HG02973 (cell line): ENCODE results near the gene TGFB1.
"Not testable (repeated sequence)": the region's sequence is repeated elsewhere in the genome, so short reads cannot be mapped to it uniquely, and the experiment has no call there.

ENCODE experiments used
- ATAC-seq: cut with Tn5 transposase; IDR thresholded peaks from one replicate; pipeline ENCODE4 v1.9.1; 2021; ENCODE audit warnings: moderate library complexity; ENCODE audit not compliant: unreplicated experiment

TGFB1 gene

DNA sequence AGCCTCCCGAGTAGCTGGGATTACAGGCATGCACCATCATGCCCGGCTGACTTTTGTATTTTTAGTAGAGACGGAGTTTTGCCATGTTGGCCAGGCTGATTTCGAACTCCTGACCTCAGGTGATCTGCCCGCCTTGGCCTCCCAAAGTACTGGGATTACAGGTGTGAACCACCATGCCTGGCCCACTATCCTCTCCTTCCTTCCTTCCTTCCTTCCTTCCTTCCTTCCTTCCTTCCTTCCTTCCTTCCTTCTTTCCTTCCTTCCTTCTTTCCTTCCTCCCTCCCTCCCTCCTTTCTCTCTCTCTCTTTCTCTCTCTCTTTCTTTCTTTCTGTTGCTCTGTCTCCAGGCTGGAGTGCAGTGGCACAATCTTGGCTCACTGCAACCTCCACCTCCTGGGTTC is 17.4 kb upstream of the TGFB1 start:
- ATAC-seq: not testable (repeated sequence)

DNA sequence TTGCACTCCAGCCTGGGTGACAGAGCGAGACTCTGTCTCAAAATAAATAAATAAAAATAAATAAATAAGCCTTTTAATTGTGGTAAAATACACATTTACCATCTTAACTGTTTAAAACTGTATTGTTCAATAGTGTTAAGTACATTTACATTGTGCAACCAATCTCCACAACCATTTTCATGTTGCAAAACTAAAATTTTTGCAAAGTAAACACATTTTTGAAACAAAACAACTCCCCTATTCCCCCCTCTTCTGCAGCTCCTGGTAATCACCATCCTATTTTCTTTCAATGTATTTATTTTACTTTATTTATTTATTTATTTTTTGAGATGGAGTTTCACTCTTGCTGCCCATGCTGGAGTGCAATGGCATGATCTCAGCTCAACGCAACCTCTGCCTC is 16.0 kb upstream of the TGFB1 start:
- no peak for ATAC-seq

DNA sequence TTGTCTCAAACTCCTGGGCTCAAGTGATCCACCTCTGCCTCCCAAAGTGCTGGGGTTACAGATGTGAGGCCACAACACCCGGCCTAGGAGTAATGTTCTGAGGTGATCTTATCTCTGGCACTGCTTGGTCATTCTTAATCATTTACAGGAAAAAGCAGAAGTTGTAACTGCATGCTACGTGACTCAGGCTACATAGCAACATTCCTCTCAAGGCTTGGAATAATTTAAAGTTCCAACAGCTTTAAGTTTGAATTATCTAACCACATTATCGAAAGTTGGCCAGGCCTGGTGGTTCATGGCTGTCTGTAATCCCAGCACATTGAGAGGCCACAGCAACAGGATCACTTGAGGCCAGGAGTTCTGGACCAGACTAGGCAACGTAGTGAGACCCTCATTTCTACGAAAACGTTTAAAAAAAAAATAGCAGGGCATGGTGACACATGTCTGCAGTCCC is 14.2 kb upstream of the TGFB1 start:
- no peak for ATAC-seq

DNA sequence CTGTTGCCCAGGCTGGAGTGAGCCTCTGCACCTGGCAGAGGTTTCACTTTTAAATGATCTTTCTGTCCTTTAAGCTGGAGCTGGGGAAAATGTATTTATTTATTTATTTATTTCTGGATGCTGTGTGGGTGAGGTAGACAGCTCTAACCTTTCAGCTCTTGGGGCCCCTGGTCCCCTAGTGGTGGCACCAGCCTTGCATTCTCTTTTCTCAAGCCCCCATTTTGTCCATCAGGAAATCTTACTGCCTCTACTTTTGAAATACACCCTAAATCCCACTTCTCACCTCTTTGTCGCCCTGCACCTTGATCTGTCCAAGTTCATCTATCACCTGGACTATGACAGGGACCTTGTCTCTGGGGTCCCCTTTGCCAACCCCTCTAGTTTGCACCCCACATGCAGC is 12.4 kb upstream of the TGFB1 start:
- no peak for ATAC-seq

DNA sequence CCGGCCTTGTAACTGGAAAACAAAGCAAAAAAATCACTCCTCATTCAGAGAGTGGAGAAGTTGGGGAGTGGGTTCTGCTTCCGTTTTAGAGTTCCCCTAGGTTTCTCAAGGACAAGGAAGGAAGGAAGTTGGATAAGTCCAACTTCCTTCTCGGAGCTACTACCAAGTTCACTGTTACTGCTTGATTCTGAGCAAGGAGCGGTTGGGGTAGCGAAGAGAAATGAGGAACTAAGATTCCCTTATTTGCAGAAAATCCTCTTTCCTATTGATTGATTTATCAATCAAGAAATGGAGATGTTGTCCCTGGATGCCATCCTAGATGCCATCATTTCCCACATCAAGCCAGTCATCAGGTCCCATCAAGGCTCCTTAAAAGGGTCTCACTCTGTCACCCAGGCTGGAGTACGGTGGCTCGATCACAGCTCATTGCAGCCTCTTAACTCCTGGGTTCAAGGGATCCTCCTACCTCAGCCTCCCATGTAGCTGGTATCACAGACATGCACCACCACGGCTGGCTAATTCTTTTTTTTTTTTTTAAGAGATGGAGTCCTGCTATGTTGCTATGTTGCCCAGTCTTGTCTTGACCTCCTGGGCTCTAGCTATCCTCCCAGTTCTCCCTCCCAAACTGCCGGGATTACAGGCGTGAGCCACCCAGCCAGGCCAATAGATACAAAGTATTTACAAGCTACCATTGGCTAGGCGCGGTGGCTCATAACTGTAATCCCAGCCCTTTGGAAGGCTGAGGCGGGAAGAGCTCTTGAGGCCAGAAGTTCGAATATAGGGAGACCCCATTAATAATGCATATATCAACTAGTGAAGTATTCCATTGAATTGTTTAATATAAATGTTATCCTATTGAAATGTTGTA is 11.0 kb upstream of the TGFB1 start:
- ATAC-seq: no peak

DNA sequence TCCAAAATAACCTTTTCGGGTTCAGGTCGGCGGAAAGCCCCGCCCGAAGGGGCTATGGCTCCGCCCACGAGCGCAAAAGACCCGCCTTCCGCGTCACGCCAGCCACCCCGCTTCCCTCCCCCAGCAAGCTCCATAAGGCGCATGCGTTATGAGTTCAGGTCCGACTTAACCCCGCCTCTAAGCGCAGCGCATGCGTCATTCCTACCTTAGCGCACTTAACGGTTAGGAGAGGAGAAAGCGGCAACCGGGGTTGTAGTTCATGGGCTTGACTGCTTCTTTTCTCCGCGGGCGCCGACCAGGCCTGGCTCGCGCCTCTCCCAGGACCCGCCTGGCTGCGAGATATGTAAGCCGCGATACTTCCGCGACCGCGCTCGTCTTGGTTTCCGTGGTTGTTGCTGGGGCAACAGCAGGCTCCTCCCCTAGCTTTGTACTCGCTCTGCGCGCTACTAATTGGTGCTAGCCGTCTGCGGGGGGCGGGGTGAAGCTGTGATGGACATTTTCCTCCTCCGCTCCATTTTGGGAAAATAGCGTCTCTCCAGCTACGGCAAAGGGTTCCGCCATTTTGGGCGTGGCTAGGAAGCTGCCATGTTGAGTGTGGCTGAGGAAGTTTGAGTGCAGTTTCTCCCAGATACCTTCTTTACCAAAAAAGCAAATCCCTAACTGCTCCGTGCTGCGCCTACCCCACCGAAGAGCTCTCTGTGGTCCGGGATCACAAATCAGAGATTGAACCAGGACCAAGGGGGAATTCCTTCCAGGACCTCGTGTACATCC is 10.2 kb upstream of the TGFB1 start, which contains the start of gene B9D2:
TSS of gene B9D2 (minus strand) at position 397 of the 771 bp plus-strand sequence. CDS start 630 bp downstream, outside the sequence.
- ATAC-seq: peak; percentile 74

DNA sequence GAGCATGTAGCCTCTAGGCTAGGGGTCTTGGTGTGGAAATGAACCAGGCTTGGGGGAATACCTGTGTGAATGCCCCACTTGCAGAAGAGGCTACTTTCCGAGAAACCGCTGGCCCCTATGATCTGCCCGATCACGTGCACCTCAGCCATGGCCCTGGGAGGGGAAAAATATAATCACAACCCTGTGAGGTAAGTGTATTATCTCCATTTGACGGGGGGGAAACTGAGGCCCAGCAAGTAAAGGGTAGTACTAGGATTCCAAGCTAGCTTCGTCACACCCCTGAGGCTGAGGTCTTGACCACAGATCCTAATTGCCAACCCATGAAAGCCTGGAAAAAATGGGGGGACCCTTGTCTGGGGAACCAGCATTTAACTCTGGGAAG is 9.6 kb upstream of the TGFB1 start:
- ATAC-seq: no peak

DNA sequence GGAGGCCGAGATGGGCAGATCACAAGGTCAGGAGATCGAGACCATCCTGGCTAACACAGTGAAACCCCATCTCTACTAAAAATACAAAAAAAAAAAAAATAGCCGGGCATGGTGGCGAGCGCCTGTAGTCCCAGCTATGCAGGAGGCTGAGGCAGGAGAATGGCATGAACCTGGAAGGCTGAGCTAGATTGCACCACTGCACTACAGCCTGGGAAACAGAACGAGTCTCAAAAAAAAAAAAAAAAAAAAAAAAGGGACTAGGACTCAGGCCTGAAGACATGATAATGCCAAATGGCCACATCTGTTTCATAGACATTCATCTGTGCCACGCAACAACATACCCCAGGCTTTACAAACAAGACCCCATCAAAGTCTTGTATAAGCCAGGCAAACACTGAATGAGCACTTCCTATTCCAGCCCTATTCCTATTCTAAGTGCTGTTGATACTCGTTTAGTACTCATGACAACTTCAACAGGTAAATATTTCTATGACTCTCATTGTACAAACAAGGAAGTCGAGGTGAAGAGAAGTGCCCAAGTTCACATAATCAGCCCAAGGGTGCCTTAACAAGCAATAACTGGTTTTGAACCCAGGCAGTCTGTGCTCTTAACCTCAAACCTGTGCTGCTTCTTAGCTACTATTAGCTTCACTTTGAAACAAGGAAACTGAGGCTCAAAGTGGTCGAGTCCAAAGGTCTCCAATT is 8.6 kb upstream of the TGFB1 start:
- ATAC-seq: no peak

DNA sequence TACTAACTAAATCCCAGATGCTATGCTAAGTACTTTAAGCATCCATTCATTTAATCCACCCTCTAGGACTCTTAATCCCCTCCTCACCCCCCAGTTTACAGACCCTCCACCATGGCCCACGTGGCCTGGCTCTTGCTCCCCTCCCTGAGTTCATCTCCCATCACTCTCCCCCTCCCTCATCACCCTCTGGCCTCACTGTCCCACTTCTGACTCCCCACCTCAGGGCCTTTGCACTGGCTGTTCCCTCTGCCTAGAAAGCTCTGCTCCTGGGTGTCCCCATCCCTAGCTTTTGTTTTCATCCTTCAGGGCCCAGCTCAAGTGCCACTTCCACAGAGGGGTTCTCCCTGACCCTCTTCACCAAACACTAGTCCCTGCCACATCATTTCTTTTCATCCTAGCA is 6.0 kb upstream of the TGFB1 start:
- no peak for ATAC-seq

DNA sequence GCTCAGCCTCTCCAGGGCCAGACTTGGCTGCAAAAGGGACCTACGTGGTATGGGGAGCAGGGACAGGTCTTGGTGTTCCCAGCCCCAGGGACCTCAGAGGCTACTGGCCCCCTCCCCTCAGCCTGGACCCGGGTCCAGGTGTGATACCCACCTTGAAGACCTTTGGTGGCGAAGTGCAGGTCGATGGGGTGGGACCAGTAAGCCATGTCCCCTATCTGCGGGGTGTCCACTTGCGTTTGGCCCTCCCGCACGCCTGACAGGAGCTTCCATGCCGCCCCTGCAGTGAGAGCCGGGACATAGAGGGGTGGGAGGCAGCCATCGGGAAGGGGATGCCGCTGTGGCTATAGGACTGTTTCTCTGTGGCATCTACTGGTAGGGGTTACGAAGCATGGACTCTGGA is 4.0 kb upstream of the TGFB1 start:
- ATAC-seq: no peak

DNA sequence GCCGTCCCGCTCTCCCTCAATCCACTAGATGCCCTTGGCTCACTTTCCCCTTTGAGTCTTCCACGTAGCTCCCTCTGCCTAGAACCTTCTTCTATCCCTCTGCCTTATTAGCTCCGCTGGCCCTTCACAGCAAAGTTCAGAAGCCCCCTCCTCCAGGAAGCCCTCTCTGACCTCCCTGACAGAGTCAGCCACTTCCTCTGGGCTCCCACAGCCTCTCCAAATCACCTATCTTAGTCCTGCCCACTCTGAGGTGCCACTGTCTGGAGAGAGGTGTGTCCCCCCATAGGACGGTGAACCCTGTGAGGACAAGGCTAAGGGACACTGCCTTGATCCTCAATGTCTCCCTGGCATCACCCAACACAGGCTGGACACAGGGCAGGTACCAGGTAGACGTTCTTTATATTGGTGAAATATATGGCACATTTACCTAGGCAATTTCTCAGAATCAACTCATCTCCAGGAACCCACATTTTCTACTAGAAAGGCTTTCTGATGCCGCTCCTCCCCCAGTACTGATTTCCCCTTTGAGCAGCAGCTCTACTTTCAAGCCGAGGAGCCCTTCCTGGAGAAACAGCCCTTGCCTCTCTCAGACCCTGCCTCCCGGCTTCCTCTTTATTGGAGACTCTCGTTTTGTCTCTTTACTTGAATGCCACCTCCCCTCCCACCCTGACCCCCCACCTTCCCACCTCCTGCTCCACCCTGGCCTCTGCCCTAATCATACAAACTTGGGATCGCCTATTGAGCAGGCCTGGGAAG is 3.4 kb upstream of the TGFB1 start:
- no peak for ATAC-seq

DNA sequence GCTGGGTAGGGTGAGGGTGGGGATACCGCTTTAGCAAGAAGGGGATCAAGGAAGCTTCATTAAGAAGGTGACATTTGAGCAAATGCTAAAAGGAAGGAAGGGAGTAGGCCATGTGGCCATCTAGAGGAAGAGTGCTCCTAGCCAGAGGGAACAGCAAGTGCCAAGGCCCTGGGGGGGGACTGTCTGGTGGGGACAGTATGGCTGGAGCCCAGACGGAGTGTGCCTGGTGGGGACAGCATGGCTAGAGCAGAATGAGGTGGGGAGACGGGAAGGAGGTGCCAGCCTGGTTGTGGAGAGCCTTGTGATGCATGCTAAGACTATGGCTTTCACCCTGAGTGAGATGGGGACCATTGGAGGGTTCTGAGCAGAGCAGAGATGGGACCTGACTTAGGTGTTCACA is 2.1 kb upstream of the TGFB1 start:
- no peak for ATAC-seq

DNA sequence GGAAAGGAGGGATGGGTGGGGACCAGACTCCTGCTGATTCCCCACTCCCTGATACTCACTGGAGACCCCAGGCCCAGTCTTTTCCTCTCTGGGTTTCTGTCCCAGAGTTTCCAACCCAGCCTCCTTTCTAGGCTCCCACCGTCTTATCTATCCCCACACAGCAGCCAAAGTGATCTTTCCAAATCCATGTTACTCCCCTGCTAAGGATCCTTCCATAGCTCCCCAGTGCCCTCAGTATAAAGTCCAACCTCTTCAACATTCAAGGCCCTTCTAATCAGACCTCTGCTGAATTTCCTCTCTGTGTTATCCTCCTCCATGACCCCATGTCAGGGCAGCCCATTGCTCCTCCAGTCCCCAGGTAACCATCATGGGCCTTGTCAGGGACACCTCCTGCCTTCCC is 1.3 kb upstream of the TGFB1 start:
- no peak for ATAC-seq

DNA sequence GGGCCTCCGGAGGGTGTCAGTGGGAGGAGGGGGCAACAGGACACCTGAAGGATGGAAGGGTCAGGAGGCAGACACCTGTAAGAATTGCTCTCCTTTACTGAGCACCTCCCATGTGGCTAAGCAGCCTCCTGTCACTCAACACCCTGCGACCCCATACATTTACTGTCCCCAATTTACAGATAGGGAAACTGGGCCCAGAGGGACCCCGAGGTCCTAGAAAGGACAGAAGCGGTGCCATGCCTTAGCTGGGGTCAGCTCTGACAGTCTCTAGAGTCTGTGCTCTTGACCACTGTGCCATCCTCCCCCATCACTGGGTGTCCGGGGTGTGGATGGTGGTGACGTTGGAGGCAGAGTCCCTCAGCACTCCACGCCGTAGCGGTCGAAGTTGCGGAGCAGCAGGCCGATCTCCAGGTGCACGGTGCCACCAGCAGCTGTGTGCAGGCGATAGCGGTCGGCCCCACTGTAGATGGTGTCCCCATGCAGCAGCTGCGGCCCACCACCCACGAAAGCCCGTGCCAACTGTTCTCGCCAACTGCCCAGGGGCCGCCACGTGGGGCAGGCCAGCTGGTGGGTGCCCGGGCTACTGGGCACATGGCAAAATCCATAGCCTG is 726 bp upstream of the TGFB1 start:
- no peak for ATAC-seq

DNA sequence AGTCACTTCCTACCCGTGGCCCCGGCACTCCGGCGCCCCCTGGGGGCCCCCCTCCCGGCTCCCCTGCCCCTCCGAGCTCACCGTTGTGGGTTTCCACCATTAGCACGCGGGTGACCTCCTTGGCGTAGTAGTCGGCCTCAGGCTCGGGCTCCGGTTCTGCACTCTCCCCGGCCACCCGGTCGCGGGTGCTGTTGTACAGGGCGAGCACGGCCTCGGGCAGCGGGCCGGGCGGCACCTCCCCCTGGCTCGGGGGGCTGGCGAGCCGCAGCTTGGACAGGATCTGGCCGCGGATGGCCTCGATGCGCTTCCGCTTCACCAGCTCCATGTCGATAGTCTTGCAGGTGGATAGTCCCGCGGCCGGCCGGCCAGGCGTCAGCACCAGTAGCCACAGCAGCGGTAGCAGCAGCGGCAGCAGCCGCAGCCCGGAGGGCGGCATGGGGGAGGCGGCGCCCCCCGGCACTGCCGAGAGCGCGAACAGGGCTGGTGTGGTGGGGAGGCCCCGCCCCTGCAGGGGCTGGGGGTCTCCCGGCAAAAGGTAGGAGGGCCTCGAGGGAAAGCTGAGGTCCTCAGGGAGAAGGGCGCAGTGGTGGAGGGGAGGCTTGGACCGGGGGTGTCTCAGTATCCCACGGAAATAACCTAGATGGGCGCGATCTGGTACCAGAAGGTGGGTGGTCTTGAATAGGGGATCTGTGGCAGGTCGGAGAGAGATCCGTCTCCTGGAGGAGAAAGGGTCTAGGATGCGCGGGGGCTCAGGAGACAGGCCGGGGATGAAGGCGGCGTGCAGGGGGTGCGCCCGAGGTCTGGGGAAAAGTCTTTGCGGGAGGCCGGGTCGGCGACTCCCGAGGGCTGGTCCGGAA is 885 bp downstream of the TGFB1 start:
- no peak for ATAC-seq

DNA sequence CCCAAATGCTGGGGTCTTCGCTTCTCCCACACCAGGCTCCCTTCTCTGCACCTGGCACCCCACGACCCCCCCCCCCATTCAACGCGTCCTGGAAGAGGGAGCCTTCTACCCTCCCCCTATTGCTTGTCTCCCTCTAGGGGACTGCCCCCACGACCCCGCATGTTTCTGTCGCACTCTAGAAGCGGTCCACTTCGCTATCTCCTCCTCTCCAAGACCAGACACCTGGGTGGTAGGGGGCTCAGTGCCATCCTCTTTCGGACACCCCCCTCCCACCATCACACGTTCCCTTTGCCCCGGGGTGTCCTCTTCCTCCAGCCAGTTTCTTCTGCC is 1.5 kb downstream of the TGFB1 start:
- ATAC-seq: no peak

DNA sequence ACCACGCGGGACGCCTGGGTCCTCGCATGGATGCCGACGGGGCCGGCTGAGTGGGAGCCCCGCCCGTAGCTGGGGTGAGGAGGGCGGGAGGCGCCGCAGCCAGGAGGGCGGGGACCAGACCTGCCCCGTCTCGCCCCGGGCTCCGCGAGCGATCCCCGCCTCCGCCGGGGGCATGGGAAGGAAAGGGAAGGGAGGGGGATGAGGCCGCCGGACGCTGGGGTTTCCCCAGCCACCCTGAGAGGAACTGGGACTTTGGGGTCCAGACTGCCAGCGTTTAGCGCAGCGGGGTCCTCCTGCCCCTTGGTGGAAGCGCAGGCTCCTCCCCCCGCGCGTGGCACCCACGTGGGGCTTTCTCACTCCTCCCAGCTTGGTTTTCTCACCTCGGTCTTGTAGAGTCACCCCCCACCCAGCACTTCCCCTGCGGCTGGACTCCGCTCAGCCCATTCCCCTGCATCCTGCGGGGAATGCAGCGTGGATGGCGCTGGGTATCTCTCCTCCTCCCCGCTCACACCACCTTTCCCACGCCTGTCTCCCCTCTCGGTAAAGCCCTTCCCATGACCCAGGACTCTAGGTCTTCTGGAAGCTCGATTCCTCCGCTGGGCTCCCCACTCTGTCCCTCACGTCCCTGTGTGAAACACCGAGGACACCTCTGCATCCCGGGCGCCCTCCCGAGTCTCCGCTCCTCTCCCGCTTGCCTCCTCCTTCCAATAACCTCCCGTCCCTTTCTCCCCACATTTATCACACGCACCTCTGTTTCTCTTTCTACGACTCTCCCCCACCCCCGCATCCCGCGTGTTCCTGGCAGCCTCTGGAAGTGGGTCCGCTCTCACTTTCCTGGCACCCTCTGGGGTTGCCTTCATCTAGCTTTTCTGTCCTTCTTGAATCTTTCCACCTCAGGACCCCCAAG is 2.1 kb downstream of the TGFB1 start:
- peak; percentile 26 for ATAC-seq

DNA sequence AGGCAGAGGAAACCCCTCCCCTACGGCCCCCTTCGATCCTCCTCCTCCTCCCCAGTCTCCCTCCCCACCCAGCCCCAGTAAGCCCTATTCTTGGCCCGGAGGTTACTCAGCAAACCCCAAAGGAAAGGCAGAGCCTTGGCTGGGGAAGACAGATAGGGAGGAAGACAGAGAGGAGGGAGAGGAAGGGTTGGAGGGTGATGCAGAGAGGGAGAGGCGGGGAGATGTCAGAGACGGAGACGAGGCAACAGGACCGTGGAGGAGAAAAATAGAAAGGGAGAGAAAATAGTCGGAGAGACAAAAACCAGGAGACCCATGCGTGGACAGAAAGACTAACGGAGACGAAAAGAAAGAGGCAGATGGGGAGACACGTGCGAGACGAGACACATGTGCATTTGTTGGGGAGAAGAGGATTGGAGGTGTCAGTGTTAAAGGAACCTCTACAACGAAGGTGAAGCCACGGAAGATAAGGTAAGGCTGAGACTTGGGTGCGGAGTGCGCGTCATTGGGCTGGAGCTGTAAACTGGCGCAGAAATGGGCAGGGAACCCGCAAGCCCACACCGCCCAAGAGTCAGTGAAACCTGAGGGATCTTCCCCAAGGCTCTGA is 2.9 kb downstream of the TGFB1 start:
- no peak for ATAC-seq
